Tibial nerve (tissue), 4 donors: ENCODE measurements around the gene CDH12.

ENCODE experiments used
- EP300 ChIP-seq, 2 donors: sonication (generic); formaldehyde crosslinking; IDR thresholded peaks; one replicate each; pipeline ENCODE4 v1.6.1; 2017; ENCODE audit warnings: antibody characterized with exemption in 2 of 2, mild to moderate bottlenecking in 1 of 2
- POLR2A ChIP-seq, 2 donors: fragments of 450-650 bp; IDR thresholded peaks; one replicate each; pipeline ENCODE4 v1.6.1; 2017; ENCODE audit warnings: antibody characterized with exemption in 2 of 2, mild to moderate bottlenecking in 2 of 2, moderate library complexity in 2 of 2
- TF ChIP-seq, protein P1 (sequence below), 5 experiments: fragments of 200-600 bp in 3 of 5; fragments of 450-650 bp in 2 of 5; sonication (generic) in 3 of 5; IDR thresholded peaks; one replicate each; pipeline ENCODE4 v1.5.1; 2016 to 2019; ENCODE audit warnings: antibody characterized with exemption in 5 of 5, mild to moderate bottlenecking in 3 of 5, moderate library complexity in 2 of 5

DNA sequence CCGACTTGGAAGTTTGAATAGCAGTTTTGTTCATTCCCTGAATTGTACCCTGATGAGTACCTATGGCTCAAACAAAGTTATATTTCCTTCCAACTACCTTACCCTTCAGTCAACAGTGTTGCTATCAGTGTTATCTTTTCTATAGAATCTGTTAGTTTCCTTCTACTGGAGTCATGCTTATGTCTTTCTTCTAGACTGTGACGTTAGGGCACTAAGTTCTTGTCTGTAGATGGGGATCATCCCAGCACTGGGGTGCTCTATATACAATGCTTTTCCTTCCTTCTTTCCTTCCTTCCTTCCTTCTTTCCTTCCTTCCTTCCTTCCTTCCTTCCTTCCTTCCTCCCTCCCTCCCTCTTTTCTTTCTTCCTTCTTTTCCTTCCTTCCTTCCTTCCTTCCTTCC is 973.0 kb downstream of the CDH12 start:
- TF ChIP-seq, protein P1, sequence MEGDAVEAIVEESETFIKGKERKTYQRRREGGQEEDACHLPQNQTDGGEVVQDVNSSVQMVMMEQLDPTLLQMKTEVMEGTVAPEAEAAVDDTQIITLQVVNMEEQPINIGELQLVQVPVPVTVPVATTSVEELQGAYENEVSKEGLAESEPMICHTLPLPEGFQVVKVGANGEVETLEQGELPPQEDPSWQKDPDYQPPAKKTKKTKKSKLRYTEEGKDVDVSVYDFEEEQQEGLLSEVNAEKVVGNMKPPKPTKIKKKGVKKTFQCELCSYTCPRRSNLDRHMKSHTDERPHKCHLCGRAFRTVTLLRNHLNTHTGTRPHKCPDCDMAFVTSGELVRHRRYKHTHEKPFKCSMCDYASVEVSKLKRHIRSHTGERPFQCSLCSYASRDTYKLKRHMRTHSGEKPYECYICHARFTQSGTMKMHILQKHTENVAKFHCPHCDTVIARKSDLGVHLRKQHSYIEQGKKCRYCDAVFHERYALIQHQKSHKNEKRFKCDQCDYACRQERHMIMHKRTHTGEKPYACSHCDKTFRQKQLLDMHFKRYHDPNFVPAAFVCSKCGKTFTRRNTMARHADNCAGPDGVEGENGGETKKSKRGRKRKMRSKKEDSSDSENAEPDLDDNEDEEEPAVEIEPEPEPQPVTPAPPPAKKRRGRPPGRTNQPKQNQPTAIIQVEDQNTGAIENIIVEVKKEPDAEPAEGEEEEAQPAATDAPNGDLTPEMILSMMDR (IDR thresholded peaks at IDR 0.05) = no peak
- no peak for TF ChIP-seq POLR2A (IDR thresholded peaks at IDR 0.05)
- no peak for TF ChIP-seq EP300 (IDR thresholded peaks at IDR 0.05)
